ENCODE results near the gene SLC35G6.

The SLC35G6 gene

GRCh38 chr17:7512105-7512504 is 30.9 kb downstream of the SLC35G6 start:
- no peak for DNase-seq (ENCODE audit: insufficient read length, low spot score)
- no peak for FAIRE-seq
- TF ChIP-seq CTCF (IDR thresholded peaks at IDR 0.05; ENCODE audit: insufficient read depth, missing control alignments): no peak

- DNase-seq (ENCODE audit: insufficient read length, low spot score) (no peak), FAIRE-seq (no peak)
- no peak for TF ChIP-seq CTCF (IDR thresholded peaks at IDR 0.05; ENCODE audit: insufficient read depth, missing control alignments)
Measured at GRCh38 chr17:7512824-7513540, 31.7 kb downstream of the SLC35G6 start.

- no peak for FAIRE-seq
Measured at GRCh38 chr17:7513850-7514419, 32.7 kb downstream of the SLC35G6 start.

GRCh38 chr17:7515911-7516610 is 34.8 kb downstream of the SLC35G6 start:
- FAIRE-seq (no peak), DNase-seq (ENCODE audit: insufficient read length, low spot score) (no peak)
- no peak for TF ChIP-seq CTCF (IDR thresholded peaks at IDR 0.05; ENCODE audit: insufficient read depth, missing control alignments)

More at GRCh38 chr17:7513850-7514419, 32.7 kb downstream of the SLC35G6 start:
- DNase-seq (ENCODE audit: insufficient read length, low spot score): no peak
- TF ChIP-seq CTCF (IDR thresholded peaks at IDR 0.05; ENCODE audit: insufficient read depth, missing control alignments): no peak

GRCh38 chr17:7523033-7523432 is 41.8 kb downstream of the SLC35G6 start:
- peak; percentile 17 for TF ChIP-seq CTCF (IDR thresholded peaks at IDR 0.05; ENCODE audit: insufficient read depth, missing control alignments)
- no peak for FAIRE-seq
- DNase-seq (ENCODE audit: insufficient read length, low spot score): no peak

- FAIRE-seq (no peak), DNase-seq (ENCODE audit: insufficient read length, low spot score) (no peak)
- TF ChIP-seq CTCF (IDR thresholded peaks at IDR 0.05; ENCODE audit: insufficient read depth, missing control alignments): no peak
Measured at GRCh38 chr17:7528842-7529241, 47.6 kb downstream of the SLC35G6 start.
